A673 (cell line): ENCODE data around the gene UVRAG. TPM values are rescaled to one million over a fixed set of nuclear protein-coding genes. Genes with fewer than 3 reads are reported as not detected.

Experiments used
- BruUV-seq: library from RNA; stranded (reverse); fragments of 400-500 nt; replicated peaks from 2 replicates; lab custom pipeline; 2021; lab: Mats Ljungman, UMichigan
- CTCF ChIA-PET: fragments of 300-600 bp; sonication (Branson Sonifier 250); formaldehyde crosslinking; loops from one replicate; lab custom pipeline; 2022; ENCODE audit warnings: antibody characterized with exemption; lab: Charles Lee
- POLR2A ChIA-PET: fragments of 300-600 bp; sonication (Branson Sonifier 250); formaldehyde crosslinking; loops from one replicate; lab custom pipeline; 2022; ENCODE audit warnings: antibody characterized with exemption; ENCODE audit not compliant: low non-redundant PET; lab: Charles Lee
- DNase-seq: peaks from one replicate; pipeline ENCODE4 v3.0.0-alpha.2; 2015; ENCODE audit warnings: low spot score
- H3K27ac ChIP-seq: fragments of 200-600 bp; sonication (generic); 2 replicates; pipeline ENCODE4 v1.5.1; 2016; ENCODE audit warnings: mixed run types, low read depth, mild to moderate bottlenecking, mixed read lengths, antibody characterized with exemption, low read length; ENCODE audit not compliant: poor library complexity, severe bottlenecking
- H3K27me3 ChIP-seq: fragments of 200-600 bp; sonication (generic); replicated peaks from 2 replicates; pipeline ENCODE4 v1.6.1; 2017; ENCODE audit warnings: mixed run types, low read depth, mild to moderate bottlenecking, mixed read lengths, antibody characterized with exemption, low read length; ENCODE audit not compliant: insufficient read depth, poor library complexity
- H3K36me3 ChIP-seq: fragments of 200-600 bp; sonication (generic); 2 replicates; pipeline ENCODE4 v1.6.1; 2016; ENCODE audit warnings: mixed run types, mild to moderate bottlenecking, mixed read lengths, antibody characterized with exemption, low read length; ENCODE audit not compliant: insufficient read depth, poor library complexity, severe bottlenecking
- H3K4me1 ChIP-seq: fragments of 200-600 bp; sonication (generic); 2 replicates; pipeline ENCODE4 v1.6.1; 2017; ENCODE audit warnings: mixed run types, mild to moderate bottlenecking, mixed read lengths, antibody characterized with exemption, low read length; ENCODE audit not compliant: insufficient read depth, poor library complexity, severe bottlenecking
- H3K4me3 ChIP-seq: fragments of 200-600 bp; sonication (generic); 2 replicates; pipeline ENCODE4 v1.5.1; 2016; ENCODE audit warnings: low read depth, mixed run types, mild to moderate bottlenecking, mixed read lengths, low read length; ENCODE audit not compliant: poor library complexity, severe bottlenecking
- H3K9me3 ChIP-seq: fragments of 200-600 bp; sonication (generic); 2 replicates; pipeline ENCODE4 v1.6.1; 2016; ENCODE audit warnings: mixed run types, low read depth, mild to moderate bottlenecking, mixed read lengths, antibody characterized with exemption, low read length; ENCODE audit not compliant: poor library complexity, severe bottlenecking
- EZH2 ChIP-seq: fragments of 200-600 bp; sonication (generic); IDR thresholded peaks from 2 replicates; pipeline ENCODE4 v1.6.1; 2017; ENCODE audit warnings: borderline replicate concordance, low read depth, mild to moderate bottlenecking, mixed read lengths, antibody characterized with exemption, low read length; ENCODE audit not compliant: poor library complexity, severe bottlenecking
- intact Hi-C: fragments of 100-400 bp; cut with micrococcal nuclease; formaldehyde crosslinking; loops from one replicate; pipeline ENCODE4 v1.10.0; 2022; ENCODE audit not compliant: unreplicated experiment
- total RNA-seq: library from RNA; stranded (reverse); gene quantifications from 2 replicates; pipeline ENCODE4 v1.2.3, GENCODE V29; 2021
- TF ChIP-seq, protein P1 (sequence below): fragments of 300-800, 200-600 bp; sonication (generic); conservative IDR thresholded peaks from 2 replicates; pipeline ENCODE4 v1.5.1; 2017; ENCODE audit warnings: low read depth, mild to moderate bottlenecking, antibody characterized with exemption, low read length, moderate library complexity, mixed read lengths

Gene UVRAG
- total RNA-seq, 1 experiment from 2014 or later, result 21.1 TPM

DNA sequence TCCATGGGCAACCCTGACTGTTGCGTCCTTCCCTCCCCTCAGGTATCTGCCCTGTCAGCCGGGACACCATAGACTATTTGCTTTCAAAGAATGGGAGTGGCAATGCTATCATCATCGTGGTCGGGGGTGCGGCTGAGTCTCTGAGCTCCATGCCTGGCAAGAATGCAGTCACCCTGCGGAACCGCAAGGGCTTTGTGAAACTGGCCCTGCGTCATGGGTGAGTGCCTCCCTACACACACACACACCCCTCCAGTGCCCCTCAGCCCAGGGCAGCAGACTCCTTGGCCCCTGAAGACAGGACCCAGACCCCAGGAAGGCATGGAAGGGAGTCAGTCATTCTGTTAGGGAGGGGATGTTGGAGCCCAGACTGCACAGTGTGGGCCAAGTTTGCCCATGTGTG is 17.9 kb upstream of the UVRAG start:
- no peak for DNase-seq
- BruUV-seq, result no TSS peak
- TF ChIP-seq, protein P1, sequence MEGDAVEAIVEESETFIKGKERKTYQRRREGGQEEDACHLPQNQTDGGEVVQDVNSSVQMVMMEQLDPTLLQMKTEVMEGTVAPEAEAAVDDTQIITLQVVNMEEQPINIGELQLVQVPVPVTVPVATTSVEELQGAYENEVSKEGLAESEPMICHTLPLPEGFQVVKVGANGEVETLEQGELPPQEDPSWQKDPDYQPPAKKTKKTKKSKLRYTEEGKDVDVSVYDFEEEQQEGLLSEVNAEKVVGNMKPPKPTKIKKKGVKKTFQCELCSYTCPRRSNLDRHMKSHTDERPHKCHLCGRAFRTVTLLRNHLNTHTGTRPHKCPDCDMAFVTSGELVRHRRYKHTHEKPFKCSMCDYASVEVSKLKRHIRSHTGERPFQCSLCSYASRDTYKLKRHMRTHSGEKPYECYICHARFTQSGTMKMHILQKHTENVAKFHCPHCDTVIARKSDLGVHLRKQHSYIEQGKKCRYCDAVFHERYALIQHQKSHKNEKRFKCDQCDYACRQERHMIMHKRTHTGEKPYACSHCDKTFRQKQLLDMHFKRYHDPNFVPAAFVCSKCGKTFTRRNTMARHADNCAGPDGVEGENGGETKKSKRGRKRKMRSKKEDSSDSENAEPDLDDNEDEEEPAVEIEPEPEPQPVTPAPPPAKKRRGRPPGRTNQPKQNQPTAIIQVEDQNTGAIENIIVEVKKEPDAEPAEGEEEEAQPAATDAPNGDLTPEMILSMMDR, result no peak
- POLR2A ChIA-PET, result no interaction called here
- intact Hi-C loops, result no loop called here
- H3K4me3 ChIP-seq, result no peak overlapping the region
- H3K36me3 ChIP-seq, result no peaks in the 10 kb centered on the region
- CTCF ChIA-PET, result no interaction called here
- H3K27me3 ChIP-seq, result no peaks in the 10 kb centered on the region
- H3K4me1 ChIP-seq, result no peaks in the 10 kb centered on the region
- H3K9me3 ChIP-seq, result no peaks in the 10 kb centered on the region
- no peak overlapping the region for H3K27ac ChIP-seq

DNA sequence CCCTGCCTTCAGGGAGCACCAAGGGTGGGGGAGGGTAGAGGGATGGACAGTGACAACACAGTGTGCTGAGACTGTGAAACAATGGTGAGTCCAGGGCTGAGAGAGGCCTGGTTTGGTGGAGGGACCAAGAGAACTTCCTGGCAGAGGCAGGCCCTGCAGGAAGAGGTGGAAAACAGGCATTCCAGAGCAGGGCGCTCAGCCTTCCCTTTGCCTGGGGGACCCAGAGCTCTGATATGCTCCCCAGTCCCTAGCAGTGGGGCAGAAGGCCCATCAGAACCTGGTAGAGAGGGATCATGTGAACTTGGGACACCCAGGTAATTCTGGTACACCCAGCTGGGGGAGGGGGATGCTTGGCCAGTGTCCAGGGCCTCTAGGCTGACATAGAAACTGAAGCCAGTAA is 17.2 kb upstream of the UVRAG start:
- BruUV-seq, result no TSS peak
- POLR2A ChIA-PET, result no interaction called here

DNA sequence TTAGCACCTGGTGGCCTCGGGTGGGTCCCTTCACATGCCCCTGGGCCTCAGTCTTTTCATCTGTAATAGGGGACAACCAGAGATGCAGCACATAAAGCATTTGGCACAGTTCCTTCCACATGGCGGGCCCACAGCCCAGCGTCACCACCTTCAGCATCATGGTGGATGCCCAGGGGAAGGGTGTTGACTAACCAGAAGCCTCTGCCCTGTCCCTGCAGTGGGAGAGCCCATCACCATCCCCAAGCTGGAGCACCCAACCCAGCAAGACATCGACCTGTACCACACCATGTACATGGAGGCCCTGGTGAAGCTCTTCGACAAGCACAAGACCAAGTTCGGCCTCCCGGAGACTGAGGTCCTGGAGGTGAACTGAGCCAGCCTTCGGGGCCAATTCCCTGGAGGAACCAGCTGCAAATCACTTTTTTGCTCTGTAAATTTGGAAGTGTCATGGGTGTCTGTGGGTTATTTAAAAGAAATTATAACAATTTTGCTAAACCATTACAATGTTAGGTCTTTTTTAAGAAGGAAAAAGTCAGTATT is 14.8 kb upstream of the UVRAG start:
- Histone ChIP-seq H3K4me3 (no peak overlapping the region), H3K4me1 (no peaks in the 10 kb centered on the region), H3K36me3 (no peaks in the 10 kb centered on the region), H3K27me3 (no peaks in the 10 kb centered on the region), H3K9me3 (no peaks in the 10 kb centered on the region), H3K27ac (no peak overlapping the region)
- CTCF ChIA-PET, result interaction anchor here (0.7 kb wide), 2 partner anchors 44 to 1245 kb away, joined by 3 read pairs; no protein-coding TSS in a partner anchor
- no peak for DNase-seq
- BruUV-seq, result no TSS peak
- no peak for TF ChIP-seq EZH2
- POLR2A ChIA-PET, result no interaction called here
- intact Hi-C loops, result loop anchor here (5.0 kb wide), 2 partner anchors 352 to 522 kb away; no protein-coding TSS in a partner anchor

More for the DNA sequence above, 17.2 kb upstream of the UVRAG start:
- CTCF ChIA-PET, result interaction anchor here (0.6 kb wide), 1 partner anchor 50 kb away, joined by 8 read pairs; no protein-coding TSS in a partner anchor
- Histone ChIP-seq H3K27me3 (no peaks in the 10 kb centered on the region), H3K27ac (no peak overlapping the region), H3K36me3 (no peaks in the 10 kb centered on the region), H3K9me3 (no peaks in the 10 kb centered on the region), H3K4me3 (no peak overlapping the region), H3K4me1 (no peaks in the 10 kb centered on the region)
- TF ChIP-seq EZH2, result no peak
- TF ChIP-seq, protein P1, result no peak
- intact Hi-C loops, result no loop called here
- DNase-seq, result no peak

DNA sequence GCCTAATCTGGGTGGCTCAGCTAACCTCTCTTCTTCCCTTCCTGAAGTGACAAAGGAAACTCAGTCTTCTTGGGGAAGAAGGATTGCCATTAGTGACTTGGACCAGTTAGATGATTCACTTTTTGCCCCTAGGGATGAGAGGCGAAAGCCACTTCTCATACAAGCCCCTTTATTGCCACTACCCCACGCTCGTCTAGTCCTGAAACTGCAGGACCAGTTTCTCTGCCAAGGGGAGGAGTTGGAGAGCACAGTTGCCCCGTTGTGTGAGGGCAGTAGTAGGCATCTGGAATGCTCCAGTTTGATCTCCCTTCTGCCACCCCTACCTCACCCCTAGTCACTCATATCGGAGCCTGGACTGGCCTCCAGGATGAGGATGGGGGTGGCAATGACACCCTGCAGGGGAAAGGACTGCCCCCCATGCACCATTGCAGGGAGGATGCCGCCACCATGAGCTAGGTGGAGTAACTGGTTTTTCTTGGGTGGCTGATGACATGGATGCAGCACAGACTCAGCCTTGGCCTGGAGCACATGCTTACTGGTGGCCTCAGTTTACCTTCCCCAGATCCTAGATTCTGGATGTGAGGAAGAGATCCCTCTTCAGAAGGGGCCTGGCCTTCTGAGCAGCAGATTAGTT is 14.2 kb upstream of the UVRAG start:
- POLR2A ChIA-PET, result no interaction called here
- CTCF ChIA-PET, result interaction anchor here (0.6 kb wide), 1 partner anchor 267 kb away, joined by 4 read pairs; no protein-coding TSS in a partner anchor

More for the DNA sequence above, 14.2 kb upstream of the UVRAG start:
- Histone ChIP-seq H3K4me3 (no peak overlapping the region), H3K9me3 (no peaks in the 10 kb centered on the region), H3K27me3 (no peaks in the 10 kb centered on the region), H3K36me3 (no peaks in the 10 kb centered on the region), H3K4me1 (no peaks in the 10 kb centered on the region), H3K27ac (no peak overlapping the region)
- no peak for DNase-seq
- TF ChIP-seq, protein P1, result no peak
- no peak for TF ChIP-seq EZH2
- BruUV-seq, result no TSS peak
- intact Hi-C loops, result loop anchor here (5.0 kb wide), 2 partner anchors 351 to 521 kb away; no protein-coding TSS in a partner anchor
